Measurements from ENCODE around the gene PHTF2. TPM values are rescaled to one million over a fixed set of nuclear protein-coding genes. Genes with fewer than 3 reads are reported as not detected.

The PHTF2 gene
- polyA plus RNA-seq, 1 of the 3 experiments (the other 2 are of a cell fraction): 21.2 TPM

DNA sequence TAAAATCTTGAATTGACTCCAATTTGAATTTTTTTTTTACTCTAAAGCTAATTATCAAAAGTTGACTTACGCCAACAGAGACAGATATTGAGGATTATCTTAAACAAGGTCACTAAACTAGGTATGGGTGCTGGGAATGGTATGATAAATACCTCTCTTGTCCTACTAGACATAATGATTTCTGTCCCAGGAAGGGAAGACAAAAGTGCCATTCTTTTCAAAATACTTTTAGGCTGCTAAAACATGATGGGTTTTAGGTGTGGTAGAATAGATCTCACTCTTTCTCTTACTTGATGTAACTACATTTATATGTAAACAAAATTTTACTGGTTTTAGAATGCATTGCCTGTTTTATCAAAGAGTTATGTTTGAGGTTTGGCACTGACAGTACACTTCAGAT is 15.5 kb upstream of the PHTF2 start:
- ChIA-PET CTCF (interaction anchor here (1.0 to 1.3 kb wide), 2 partner anchors 16 to 23 kb away, joined by 3 read pairs; no protein-coding TSS in a partner anchor), POLR2A (no interaction called here)
- Histone ChIP-seq H3K79me2 (ENCODE audit: insufficient read depth) (no peaks in the 10 kb centered on the region), H3K27ac (ENCODE audit: low read depth in 2 of 2, low read length in 1 of 2) (no peak overlapping the region), H3K9ac (no peak overlapping the region), H3F3A (replicated peaks; ENCODE audit: insufficient read depth) (peaks cover 4% of the 10 kb centered on the region), H2AFZ (ENCODE audit: low read depth) (no peak overlapping the region), H3K36me3 (replicated peaks in 1 of 2; ENCODE audit: control insufficient read depth in 1 of 2, insufficient read depth in 2 of 2, low read length in 1 of 2) (peaks cover 44 to 53% of the 10 kb centered on the region in 2 experiments), H3K9me3 (no peaks in the 10 kb centered on the region), H3K9me2 (no peaks in the 10 kb centered on the region), H4K20me1 (ENCODE audit: insufficient read depth) (no peaks in the 10 kb centered on the region), H3K4me1 (ENCODE audit: control insufficient read depth in 1 of 2, insufficient read depth in 2 of 2, low read depth in 1 of 2, low read length in 1 of 2) (no peaks in the 10 kb centered on the region), H3K27me3 (ENCODE audit: insufficient read depth) (no peaks in the 10 kb centered on the region), H3K4me2 (no peak overlapping the region), H3K4me3 (ENCODE audit: low read depth in 2 of 2, low read length in 1 of 2) (no peak overlapping the region)
- DNase-seq: no peak
- TF ChIP-seq SIN3A (IDR thresholded peaks at IDR 0.05; ENCODE audit: borderline replicate concordance, low read depth, low read length) (no peak), SMC3 (IDR thresholded peaks at IDR 0.05; ENCODE audit: low read depth, low read length) (no peak), GABPA (IDR thresholded peaks at IDR 0.05; ENCODE audit: low read depth) (no peak), RXRA (IDR thresholded peaks at IDR 0.05; ENCODE audit: borderline replicate concordance, low read depth) (no peak), RFX5 (IDR thresholded peaks at IDR 0.05; ENCODE audit: low read length) (no peak), POLR2AphosphoS5 (IDR thresholded peaks at IDR 0.05; ENCODE audit: low read depth, low read length) (no peak), NFIC (IDR thresholded peaks at IDR 0.05; ENCODE audit: borderline replicate concordance) (no peak), RCOR1 (IDR thresholded peaks at IDR 0.05; ENCODE audit: low read length) (no peak), EZH2phosphoT487 (IDR thresholded peaks at IDR 0.05; ENCODE audit: borderline replicate concordance, low read depth) (no peak), MEF2A (IDR thresholded peaks at IDR 0.05; ENCODE audit: borderline replicate concordance, low read depth) (no peak)
- TF ChIP-seq, protein P1, sequence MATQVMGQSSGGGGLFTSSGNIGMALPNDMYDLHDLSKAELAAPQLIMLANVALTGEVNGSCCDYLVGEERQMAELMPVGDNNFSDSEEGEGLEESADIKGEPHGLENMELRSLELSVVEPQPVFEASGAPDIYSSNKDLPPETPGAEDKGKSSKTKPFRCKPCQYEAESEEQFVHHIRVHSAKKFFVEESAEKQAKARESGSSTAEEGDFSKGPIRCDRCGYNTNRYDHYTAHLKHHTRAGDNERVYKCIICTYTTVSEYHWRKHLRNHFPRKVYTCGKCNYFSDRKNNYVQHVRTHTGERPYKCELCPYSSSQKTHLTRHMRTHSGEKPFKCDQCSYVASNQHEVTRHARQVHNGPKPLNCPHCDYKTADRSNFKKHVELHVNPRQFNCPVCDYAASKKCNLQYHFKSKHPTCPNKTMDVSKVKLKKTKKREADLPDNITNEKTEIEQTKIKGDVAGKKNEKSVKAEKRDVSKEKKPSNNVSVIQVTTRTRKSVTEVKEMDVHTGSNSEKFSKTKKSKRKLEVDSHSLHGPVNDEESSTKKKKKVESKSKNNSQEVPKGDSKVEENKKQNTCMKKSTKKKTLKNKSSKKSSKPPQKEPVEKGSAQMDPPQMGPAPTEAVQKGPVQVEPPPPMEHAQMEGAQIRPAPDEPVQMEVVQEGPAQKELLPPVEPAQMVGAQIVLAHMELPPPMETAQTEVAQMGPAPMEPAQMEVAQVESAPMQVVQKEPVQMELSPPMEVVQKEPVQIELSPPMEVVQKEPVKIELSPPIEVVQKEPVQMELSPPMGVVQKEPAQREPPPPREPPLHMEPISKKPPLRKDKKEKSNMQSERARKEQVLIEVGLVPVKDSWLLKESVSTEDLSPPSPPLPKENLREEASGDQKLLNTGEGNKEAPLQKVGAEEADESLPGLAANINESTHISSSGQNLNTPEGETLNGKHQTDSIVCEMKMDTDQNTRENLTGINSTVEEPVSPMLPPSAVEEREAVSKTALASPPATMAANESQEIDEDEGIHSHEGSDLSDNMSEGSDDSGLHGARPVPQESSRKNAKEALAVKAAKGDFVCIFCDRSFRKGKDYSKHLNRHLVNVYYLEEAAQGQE (IDR thresholded peaks at IDR 0.05; ENCODE audit: low read depth, low read length): no peak
- TF ChIP-seq, protein P2, sequence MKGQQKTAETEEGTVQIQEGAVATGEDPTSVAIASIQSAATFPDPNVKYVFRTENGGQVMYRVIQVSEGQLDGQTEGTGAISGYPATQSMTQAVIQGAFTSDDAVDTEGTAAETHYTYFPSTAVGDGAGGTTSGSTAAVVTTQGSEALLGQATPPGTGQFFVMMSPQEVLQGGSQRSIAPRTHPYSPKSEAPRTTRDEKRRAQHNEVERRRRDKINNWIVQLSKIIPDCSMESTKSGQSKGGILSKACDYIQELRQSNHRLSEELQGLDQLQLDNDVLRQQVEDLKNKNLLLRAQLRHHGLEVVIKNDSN (IDR thresholded peaks at IDR 0.05; ENCODE audit: borderline replicate concordance, low read depth): no peak
- WGBS (ENCODE audit: low lambda C conversion rate): 98% methylated on average over 1 of the region's 1 CpG

DNA sequence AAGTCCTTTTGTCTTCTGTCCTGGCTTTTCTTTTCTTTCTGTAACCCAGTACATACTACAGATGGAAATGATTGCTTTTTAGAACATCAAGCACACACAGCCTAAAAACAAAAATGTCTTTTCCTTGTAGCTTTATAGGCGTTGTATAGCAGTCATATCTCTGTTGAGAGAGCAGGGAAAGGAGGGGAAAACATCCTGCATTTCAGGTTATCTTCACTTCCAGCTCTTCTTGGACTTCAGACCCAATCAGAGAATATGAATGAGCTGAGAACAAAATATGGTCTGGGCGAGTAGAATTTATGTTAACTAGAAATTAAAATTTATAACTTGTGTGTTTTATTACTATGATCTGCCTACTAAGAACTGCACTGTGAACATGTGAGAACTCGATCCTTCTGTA is 15.0 kb upstream of the PHTF2 start:
- H2AFZ ChIP-seq (ENCODE audit: low read depth): no peak overlapping the region
- TF ChIP-seq, protein P3, sequence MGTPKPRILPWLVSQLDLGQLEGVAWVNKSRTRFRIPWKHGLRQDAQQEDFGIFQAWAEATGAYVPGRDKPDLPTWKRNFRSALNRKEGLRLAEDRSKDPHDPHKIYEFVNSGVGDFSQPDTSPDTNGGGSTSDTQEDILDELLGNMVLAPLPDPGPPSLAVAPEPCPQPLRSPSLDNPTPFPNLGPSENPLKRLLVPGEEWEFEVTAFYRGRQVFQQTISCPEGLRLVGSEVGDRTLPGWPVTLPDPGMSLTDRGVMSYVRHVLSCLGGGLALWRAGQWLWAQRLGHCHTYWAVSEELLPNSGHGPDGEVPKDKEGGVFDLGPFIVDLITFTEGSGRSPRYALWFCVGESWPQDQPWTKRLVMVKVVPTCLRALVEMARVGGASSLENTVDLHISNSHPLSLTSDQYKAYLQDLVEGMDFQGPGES (IDR thresholded peaks at IDR 0.05; ENCODE audit: low read depth, low read length): no peak
- TF ChIP-seq NFIC (IDR thresholded peaks at IDR 0.05; ENCODE audit: borderline replicate concordance) (no peak), ELF1 (IDR thresholded peaks at IDR 0.05) (no peak), EZH2phosphoT487 (IDR thresholded peaks at IDR 0.05; ENCODE audit: borderline replicate concordance, low read depth) (no peak), GABPA (IDR thresholded peaks at IDR 0.05; ENCODE audit: low read depth) (no peak), SMC3 (IDR thresholded peaks at IDR 0.05; ENCODE audit: low read depth, low read length) (no peak), JUND (IDR thresholded peaks at IDR 0.05) (no peak), RXRA (IDR thresholded peaks at IDR 0.05; ENCODE audit: borderline replicate concordance, low read depth) (no peak), RCOR1 (IDR thresholded peaks at IDR 0.05; ENCODE audit: low read length) (no peak), MXI1 (IDR thresholded peaks at IDR 0.05; ENCODE audit: low read depth, low read length) (no peak), RAD21 (IDR thresholded peaks at IDR 0.05; ENCODE audit: low read length) (no peak), TCF12 (IDR thresholded peaks at IDR 0.05) (no peak)
- TF ChIP-seq, protein P4, sequence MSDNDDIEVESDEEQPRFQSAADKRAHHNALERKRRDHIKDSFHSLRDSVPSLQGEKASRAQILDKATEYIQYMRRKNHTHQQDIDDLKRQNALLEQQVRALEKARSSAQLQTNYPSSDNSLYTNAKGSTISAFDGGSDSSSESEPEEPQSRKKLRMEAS (IDR thresholded peaks at IDR 0.05; ENCODE audit: low read depth): no peak
- TF ChIP-seq, protein P2 (IDR thresholded peaks at IDR 0.05; ENCODE audit: borderline replicate concordance, low read depth): no peak
- H3F3A ChIP-seq (replicated peaks; ENCODE audit: insufficient read depth): peaks cover under 1% of the 10 kb centered on the region
- H3K9me3 ChIP-seq: no peaks in the 10 kb centered on the region
- no peaks in the 10 kb centered on the region for H4K20me1 ChIP-seq (ENCODE audit: insufficient read depth)
- no peak overlapping the region for H3K27ac ChIP-seq (ENCODE audit: low read depth in 2 of 2, low read length in 1 of 2)
- H3K9ac ChIP-seq: no peak overlapping the region
- H3K27me3 ChIP-seq (ENCODE audit: insufficient read depth): no peaks in the 10 kb centered on the region
- no peaks in the 10 kb centered on the region for H3K79me2 ChIP-seq (ENCODE audit: insufficient read depth)
- H3K4me2 ChIP-seq: no peak overlapping the region
- peaks cover 39 to 48% of the 10 kb centered on the region in 2 experiments for H3K36me3 ChIP-seq (replicated peaks in 1 of 2; ENCODE audit: control insufficient read depth in 1 of 2, insufficient read depth in 2 of 2, low read length in 1 of 2)
- DNase-seq: no peak
- H3K4me1 ChIP-seq (ENCODE audit: control insufficient read depth in 1 of 2, insufficient read depth in 2 of 2, low read depth in 1 of 2, low read length in 1 of 2): no peaks in the 10 kb centered on the region
- POLR2A ChIA-PET: no interaction called here
- CTCF ChIA-PET: interaction anchor here (1.0 to 1.3 kb wide), 2 partner anchors 16 to 24 kb away, joined by 3 read pairs; no protein-coding TSS in a partner anchor
- WGBS (ENCODE audit: low lambda C conversion rate): 94% methylated on average over 3 of the region's 3 CpGs
- H3K9me2 ChIP-seq: no peaks in the 10 kb centered on the region
- H3K4me3 ChIP-seq (ENCODE audit: low read depth in 2 of 2, low read length in 1 of 2): no peak overlapping the region
